T-cell (primary cell): Measurements from ENCODE around the gene PYGB. TPM values are rescaled to one million over a fixed set of nuclear protein-coding genes. Genes with fewer than 3 reads are reported as not detected.

Experiments used
- ATAC-seq, 4 experiments: fragments of 200-7000 bp in 3 of 4; fragments of 150-1000 bp in 1 of 4; cut with Tn5 transposase; replicated peaks in 1 of 4; 1 replicate in 3 of 4; 2 replicates in 1 of 4; pipeline ENCODE4 v1.10.0; 2021; ENCODE audit warnings: moderate library complexity in 3 of 4, mild to moderate bottlenecking in 2 of 4, moderate number of reproducible peaks in 1 of 4
- CTCF ChIA-PET, 2 donors: fragments of 300-600 bp; sonication (Branson Sonifier 250); formaldehyde crosslinking; loops; one replicate each; lab custom pipeline; 2022; ENCODE audit warnings: antibody characterized with exemption in 2 of 2; lab: Charles Lee
- POLR2A ChIA-PET, 2 donors: fragments of 300-600 bp; sonication (Branson Sonifier 250); formaldehyde crosslinking; loops; one replicate each; lab custom pipeline; 2022; ENCODE audit warnings: antibody characterized with exemption in 2 of 2; lab: Charles Lee
- DNase-seq, 35 experiments: peaks; one replicate each; pipeline versions ENCODE4 v3.0.0 to v3.0.0-alpha.2; 2013 to 2023
- H3K27ac ChIP-seq: one replicate; pipeline ENCODE4 v1.5.1; 2013; ENCODE audit warnings: low read length
- H3K27me3 ChIP-seq, 2 experiments: replicated peaks in 1 of 2; 1 replicate in 1 of 2; 2 replicates in 1 of 2; pipeline versions ENCODE4 v1.6.1 to v1.7.0; 2013; ENCODE audit warnings: low read length in 1 of 2, mixed read lengths in 1 of 2; ENCODE audit not compliant: control insufficient read depth in 2 of 2, insufficient read depth in 2 of 2; ENCODE audit errors: extremely low read depth in 1 of 2
- H3K36me3 ChIP-seq, 2 donors: 1 replicate in 1 of 2; 2 replicates in 1 of 2; pipeline versions ENCODE4 v1.6.1 to v1.7.0; 2013; ENCODE audit warnings: low read length in 1 of 2; ENCODE audit not compliant: control insufficient read depth in 2 of 2, insufficient read depth in 1 of 2; ENCODE audit errors: extremely low read depth in 1 of 2
- H3K4me1 ChIP-seq, 2 experiments: 1 replicate in 1 of 2; 2 replicates in 1 of 2; pipeline versions ENCODE4 v1.6.1 to v1.7.0; 2013; ENCODE audit warnings: low read length in 2 of 2, mixed read lengths in 1 of 2; ENCODE audit not compliant: insufficient read depth in 2 of 2, control insufficient read depth in 1 of 2; ENCODE audit errors: extremely low read depth in 1 of 2
- H3K4me3 ChIP-seq, 2 donors: 1 replicate in 1 of 2; 2 replicates in 1 of 2; pipeline versions ENCODE4 v1.5.1 to v1.7.0; 2013; ENCODE audit warnings: mild to moderate bottlenecking in 2 of 2, low read length in 1 of 2, moderate library complexity in 1 of 2; ENCODE audit not compliant: control insufficient read depth in 1 of 2; ENCODE audit errors: extremely low read depth in 1 of 2
- H3K9me3 ChIP-seq: 2 replicates; pipeline ENCODE4 v1.7.0; 2013
- H3K27ac Mint-ChIP-seq, 2 donors: one replicate each; pipeline ENCODE4 v1.8.0; 2020 to 2021; ENCODE audit warnings: mild to moderate bottlenecking in 2 of 2, mixed read lengths in 2 of 2
- H3K27me3 Mint-ChIP-seq, 2 donors: one replicate each; pipeline ENCODE4 v1.8.0; 2021 to 2022; ENCODE audit warnings: mixed read lengths in 2 of 2
- H3K36me3 Mint-ChIP-seq: one replicate; pipeline ENCODE4 v1.8.0; 2021; ENCODE audit warnings: mixed read lengths
- H3K4me1 Mint-ChIP-seq, 3 donors: one replicate each; pipeline ENCODE4 v1.8.0; 2020 to 2022; ENCODE audit warnings: mixed read lengths in 3 of 3, mild to moderate bottlenecking in 1 of 3
- H3K4me3 Mint-ChIP-seq, 3 donors: one replicate each; pipeline ENCODE4 v1.8.0; 2020 to 2022; ENCODE audit warnings: mild to moderate bottlenecking in 3 of 3, mixed read lengths in 3 of 3, moderate library complexity in 3 of 3
- H3K9me3 Mint-ChIP-seq, 3 donors: one replicate each; pipeline ENCODE4 v1.8.0; 2020 to 2022; ENCODE audit warnings: mixed read lengths in 3 of 3
- WGBS: methylation state at CpG from one replicate; pipeline ENCODE4 v1.1.5; 2013; ENCODE audit warnings: missing lambda C conversion rate; ENCODE audit not compliant: insufficient coverage; 5-methylcytosine and 5-hydroxymethylcytosine counted together
- total RNA-seq, 35 experiments: library from RNA in 6 of 35; stranded (reverse) in 6 of 35; fragments of 120-200 nt in 1 of 35; gene quantifications; one replicate each; pipeline versions ENCODE4 v1.2.1 to v1.2.4 and lab custom pipeline; 2013 to 2026

The PYGB gene
- total RNA-seq, 5 donors from 2014 or later (not counting 1 experiment from before 2014, with no cell fraction given) = 29.7 to 53.4 (median 36.5) TPM

GRCh38 chr20:25274891-25275812 is 27.3 kb downstream of the PYGB start:
- Mint-ChIP-seq H3K27ac (no peak overlapping the region), H3K9me3 (no peaks in the 10 kb centered on the region), H3K4me3 (no peak overlapping the region), H3K4me1 (no peaks in the 10 kb centered on the region), H3K36me3 (peaks cover 31% of the 10 kb centered on the region), H3K27me3 (no peaks in the 10 kb centered on the region)
- CTCF ChIA-PET = no interaction called here
- POLR2A ChIA-PET = no interaction called here
- H3K9me3 ChIP-seq = no peaks in the 10 kb centered on the region
- no peaks in the 10 kb centered on the region for H3K4me1 ChIP-seq
- peaks cover 26 to 86% of the 10 kb centered on the region in 2 donors for H3K36me3 ChIP-seq
- WGBS = 94% methylated on average over 30 of the region's 32 CpGs
- no peak overlapping the region for H3K27ac ChIP-seq
- no peaks in the 10 kb centered on the region for H3K27me3 ChIP-seq
- ATAC-seq (no peak), DNase-seq (peak in 2 of 35 experiments; percentile 2 to 20)
- no peak overlapping the region for H3K4me3 ChIP-seq

GRCh38 chr20:25275813-25276532 is 28.1 kb downstream of the PYGB start:
- WGBS = 95% methylated on average over 20 of the region's 20 CpGs
- Histone ChIP-seq H3K27ac (no peak overlapping the region), H3K36me3 (peaks cover 31 to 87% of the 10 kb centered on the region in 2 donors), H3K4me3 (no peak overlapping the region), H3K4me1 (peaks cover 0 to 4% of the 10 kb centered on the region in 2 experiments), H3K9me3 (no peaks in the 10 kb centered on the region), H3K27me3 (no peaks in the 10 kb centered on the region)
- DNase-seq (no peak), ATAC-seq (no peak)
- ChIA-PET CTCF (no interaction called here), POLR2A (no interaction called here)
- Mint-ChIP-seq H3K27ac (no peak overlapping the region), H3K36me3 (peaks cover 31% of the 10 kb centered on the region), H3K9me3 (no peaks in the 10 kb centered on the region), H3K4me3 (no peak overlapping the region), H3K4me1 (no peaks in the 10 kb centered on the region), H3K27me3 (no peaks in the 10 kb centered on the region)

- ATAC-seq = no peak
Measured at GRCh38 chr20:25276533-25277050, 28.7 kb downstream of the PYGB start.

GRCh38 chr20:25277051-25277801 is 29.3 kb downstream of the PYGB start:
- DNase-seq = no peak
- H3K36me3 ChIP-seq = peaks cover 38 to 85% of the 10 kb centered on the region in 2 donors
- H3K27ac ChIP-seq = no peak overlapping the region
- no peak overlapping the region for H3K4me3 ChIP-seq
- H3K27me3 ChIP-seq = no peaks in the 10 kb centered on the region
- no peak overlapping the region for H3K4me3 Mint-ChIP-seq
- H3K4me1 ChIP-seq = peaks cover 0 to 11% of the 10 kb centered on the region in 2 experiments
- ChIA-PET POLR2A (no interaction called here), CTCF (no interaction called here)
- no peaks in the 10 kb centered on the region for H3K9me3 Mint-ChIP-seq
- 98% methylated on average over 23 of the region's 24 CpGs for WGBS
- ATAC-seq = no peak
- H3K9me3 ChIP-seq = no peaks in the 10 kb centered on the region
- no peaks in the 10 kb centered on the region for H3K27me3 Mint-ChIP-seq
- H3K27ac Mint-ChIP-seq = peak overlapping the region in 1 of 2 donors; percentile 6
- H3K4me1 Mint-ChIP-seq = no peaks in the 10 kb centered on the region
- H3K36me3 Mint-ChIP-seq = peaks cover 24% of the 10 kb centered on the region

More at GRCh38 chr20:25276533-25277050, 28.7 kb downstream of the PYGB start:
- peaks cover 34 to 85% of the 10 kb centered on the region in 2 donors for H3K36me3 ChIP-seq
- no peak overlapping the region for H3K4me3 ChIP-seq
- 96% methylated on average over 24 of the region's 24 CpGs for WGBS
- no peak for DNase-seq
- no peaks in the 10 kb centered on the region for H3K27me3 ChIP-seq
- no peaks in the 10 kb centered on the region for H3K9me3 ChIP-seq
- Mint-ChIP-seq H3K36me3 (peaks cover 26% of the 10 kb centered on the region), H3K9me3 (no peaks in the 10 kb centered on the region), H3K27ac (no peak overlapping the region), H3K27me3 (no peaks in the 10 kb centered on the region), H3K4me1 (no peaks in the 10 kb centered on the region), H3K4me3 (no peak overlapping the region)
- peaks cover 0 to 9% of the 10 kb centered on the region in 2 experiments for H3K4me1 ChIP-seq
- H3K27ac ChIP-seq = no peak overlapping the region
- POLR2A ChIA-PET = no interaction called here
- CTCF ChIA-PET = no interaction called here

GRCh38 chr20:25277941-25278521 is 30.1 kb downstream of the PYGB start:
- Mint-ChIP-seq H3K36me3 (peaks cover 23% of the 10 kb centered on the region), H3K9me3 (no peaks in the 10 kb centered on the region), H3K4me3 (no peak overlapping the region), H3K27ac (no peak overlapping the region), H3K4me1 (no peaks in the 10 kb centered on the region), H3K27me3 (no peaks in the 10 kb centered on the region)
- ChIA-PET POLR2A (no interaction called here), CTCF (no interaction called here)
- Histone ChIP-seq H3K9me3 (no peaks in the 10 kb centered on the region), H3K27ac (no peak overlapping the region), H3K4me1 (peaks cover 0 to 16% of the 10 kb centered on the region in 2 experiments), H3K36me3 (peaks cover 43 to 85% of the 10 kb centered on the region in 2 donors), H3K27me3 (no peaks in the 10 kb centered on the region), H3K4me3 (no peak overlapping the region)
- DNase-seq (no peak), ATAC-seq (no peak)
- WGBS = 96% methylated on average over 19 of the region's 19 CpGs
